ENCODE data around the gene DAGLA.

GRCh38 chr11:61785837-61786402, 105.7 kb downstream of the DAGLA start:
- TF ChIP-seq CTCF (IDR thresholded peaks at IDR 0.05; ENCODE audit: poor library complexity) (no peak), EZH2phosphoT487 (IDR thresholded peaks at IDR 0.05; ENCODE audit: low read depth, severe bottlenecking, unreplicated experiment) (no peak), EZH2 (IDR thresholded peaks at IDR 0.05; ENCODE audit: borderline replicate concordance) (no peak)

Measured in hepatocyte (in vitro differentiated cells).